Coronary artery (tissue), 2 donors: ENCODE data around the gene GPR87.

ENCODE experiments used
- DNase-seq: peaks from one replicate; pipeline ENCODE4 v3.0.0-alpha.2; 2017; ENCODE audit warnings: low spot score
- H3K27ac ChIP-seq, 2 donors: fragments of 200-600 bp; sonication (generic); one replicate each; pipeline ENCODE4 v1.5.1; 2016 to 2019
- H3K4me3 ChIP-seq: fragments of 200-600 bp; sonication (generic); 2 replicates; pipeline ENCODE4 v1.5.1; 2016; ENCODE audit warnings: mild to moderate bottlenecking, moderate library complexity
- TF ChIP-seq, protein P1 (sequence below): fragments of 200-600 bp; sonication (generic); IDR thresholded peaks from one replicate; pipeline ENCODE4 v1.5.1; 2019; ENCODE audit warnings: antibody characterized with exemption

Gene GPR87

DNA sequence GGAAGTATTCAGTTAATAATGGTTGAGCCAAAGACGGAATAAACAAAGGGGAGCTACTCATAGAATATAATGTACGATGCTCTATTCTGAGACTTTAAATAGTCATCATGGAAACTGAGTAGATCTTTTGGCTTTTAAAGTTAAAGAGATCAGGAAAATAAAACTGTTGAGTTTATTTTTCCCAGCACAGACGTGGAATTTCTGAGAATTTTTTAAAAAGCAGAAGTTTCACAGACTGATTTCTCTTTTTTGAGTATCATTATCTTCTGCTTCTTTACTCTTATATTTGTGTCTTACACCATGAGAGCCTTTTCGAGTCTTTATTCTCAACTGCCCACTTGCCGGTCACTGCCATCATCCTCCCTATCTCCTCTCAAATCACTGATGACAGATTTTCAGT, 51.5 kb downstream of the GPR87 start:
- TF ChIP-seq, protein P1, sequence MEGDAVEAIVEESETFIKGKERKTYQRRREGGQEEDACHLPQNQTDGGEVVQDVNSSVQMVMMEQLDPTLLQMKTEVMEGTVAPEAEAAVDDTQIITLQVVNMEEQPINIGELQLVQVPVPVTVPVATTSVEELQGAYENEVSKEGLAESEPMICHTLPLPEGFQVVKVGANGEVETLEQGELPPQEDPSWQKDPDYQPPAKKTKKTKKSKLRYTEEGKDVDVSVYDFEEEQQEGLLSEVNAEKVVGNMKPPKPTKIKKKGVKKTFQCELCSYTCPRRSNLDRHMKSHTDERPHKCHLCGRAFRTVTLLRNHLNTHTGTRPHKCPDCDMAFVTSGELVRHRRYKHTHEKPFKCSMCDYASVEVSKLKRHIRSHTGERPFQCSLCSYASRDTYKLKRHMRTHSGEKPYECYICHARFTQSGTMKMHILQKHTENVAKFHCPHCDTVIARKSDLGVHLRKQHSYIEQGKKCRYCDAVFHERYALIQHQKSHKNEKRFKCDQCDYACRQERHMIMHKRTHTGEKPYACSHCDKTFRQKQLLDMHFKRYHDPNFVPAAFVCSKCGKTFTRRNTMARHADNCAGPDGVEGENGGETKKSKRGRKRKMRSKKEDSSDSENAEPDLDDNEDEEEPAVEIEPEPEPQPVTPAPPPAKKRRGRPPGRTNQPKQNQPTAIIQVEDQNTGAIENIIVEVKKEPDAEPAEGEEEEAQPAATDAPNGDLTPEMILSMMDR: no peak
- peak overlapping the region in 1 of 2 donors; percentile 47 for H3K27ac ChIP-seq
- H3K4me3 ChIP-seq: no peak overlapping the region
- DNase-seq: no peak

DNA sequence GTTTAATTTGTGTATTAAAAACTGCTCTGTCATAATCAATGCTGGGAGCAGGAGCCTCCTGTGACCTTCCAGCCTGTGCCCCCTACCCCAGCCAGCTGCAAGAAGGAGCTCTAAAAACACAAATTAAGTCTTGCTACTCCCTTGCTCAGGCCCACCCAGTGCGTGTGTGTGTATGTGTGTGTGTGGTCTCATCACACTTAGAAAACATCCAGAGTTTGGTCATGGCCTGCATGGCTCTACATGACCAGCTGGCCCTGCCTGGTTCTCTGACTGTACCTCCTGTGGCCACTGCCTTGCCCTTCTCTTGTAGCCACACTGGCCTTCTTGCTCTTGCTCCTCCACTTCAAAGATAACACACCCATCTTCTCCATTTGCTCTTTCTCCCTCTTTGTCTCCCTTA, 52.0 kb downstream of the GPR87 start:
- H3K4me3 ChIP-seq: no peak overlapping the region
- TF ChIP-seq, protein P1: no peak
- H3K27ac ChIP-seq: peak overlapping the region in 1 of 2 donors; percentile 40
- DNase-seq: no peak

DNA sequence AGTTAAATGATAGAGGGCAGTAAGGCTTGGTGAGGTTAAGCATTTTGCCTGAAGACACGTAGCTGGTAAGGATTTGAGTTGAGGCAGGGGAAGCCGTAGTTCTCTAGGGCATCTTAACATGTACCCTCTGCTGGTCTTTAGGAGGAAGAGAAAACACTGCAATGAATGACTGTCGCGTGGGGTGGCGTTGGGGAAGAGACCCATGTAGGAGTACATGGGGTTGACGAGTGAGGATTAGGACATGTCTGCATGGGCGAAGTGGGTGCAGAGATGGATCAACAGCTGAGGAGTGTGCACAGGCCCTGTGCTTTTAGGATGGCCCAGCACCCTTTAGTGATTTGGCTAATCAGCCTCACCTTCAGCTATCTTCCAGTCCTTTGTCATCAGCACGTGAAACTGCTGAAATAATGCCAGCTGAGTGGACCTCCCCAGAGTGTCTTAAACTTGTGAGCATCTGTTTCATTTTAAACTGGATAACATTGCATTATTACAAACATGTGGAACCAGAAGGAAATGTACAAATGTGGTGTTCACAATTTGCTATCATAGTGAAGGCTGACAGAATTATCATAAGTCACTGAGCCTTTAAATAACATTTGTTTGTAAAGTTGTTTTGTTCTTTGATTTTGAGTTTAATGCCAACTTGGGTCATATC, 53.6 kb downstream of the GPR87 start:
- no peak overlapping the region for H3K27ac ChIP-seq
- no peak for DNase-seq
- H3K4me3 ChIP-seq: no peak overlapping the region
- TF ChIP-seq, protein P1: no peak

DNA sequence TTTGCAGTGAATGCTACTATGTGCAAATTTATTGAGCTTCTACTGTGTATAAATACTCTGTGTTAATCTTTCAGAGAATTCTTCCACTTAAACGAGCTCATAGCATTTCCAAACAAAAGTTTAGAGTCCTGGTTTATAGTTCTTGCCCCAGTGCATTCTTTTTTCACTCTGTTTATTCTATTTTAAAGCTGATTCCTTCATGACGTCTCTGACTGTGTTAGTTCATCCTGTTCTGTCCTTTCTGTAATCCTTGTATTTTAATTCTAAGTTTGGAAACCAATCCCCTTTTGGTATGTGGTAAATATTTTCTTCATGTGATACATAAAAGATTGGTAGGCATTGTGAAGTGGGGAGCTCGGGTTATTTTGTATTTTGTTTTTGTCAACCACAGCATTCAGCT, 57.0 kb downstream of the GPR87 start:
- no peak for DNase-seq
- H3K27ac ChIP-seq: no peak overlapping the region
- TF ChIP-seq, protein P1: no peak
- H3K4me3 ChIP-seq: no peak overlapping the region

DNA sequence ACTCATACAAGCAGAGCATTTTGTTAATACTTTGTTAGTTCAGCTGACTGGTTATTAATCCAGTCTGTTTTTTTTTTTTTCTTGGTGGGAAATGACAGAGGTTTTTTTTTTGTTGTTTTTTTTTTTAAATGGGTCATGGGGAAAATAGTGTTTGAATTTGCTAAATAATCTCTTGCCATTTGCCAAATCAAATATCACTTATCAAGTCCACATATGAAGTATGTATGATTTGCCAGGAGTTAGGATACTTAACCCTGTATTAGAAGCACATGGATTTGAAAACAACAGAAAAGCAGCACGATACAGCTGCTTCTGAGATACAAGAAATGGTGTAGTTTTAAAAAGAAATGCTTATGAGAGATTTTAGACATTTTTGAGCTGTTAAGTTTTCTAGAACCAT, 59.9 kb downstream of the GPR87 start:
- no peak overlapping the region for H3K27ac ChIP-seq
- TF ChIP-seq, protein P1: no peak
- no peak overlapping the region for H3K4me3 ChIP-seq
- DNase-seq: no peak

DNA sequence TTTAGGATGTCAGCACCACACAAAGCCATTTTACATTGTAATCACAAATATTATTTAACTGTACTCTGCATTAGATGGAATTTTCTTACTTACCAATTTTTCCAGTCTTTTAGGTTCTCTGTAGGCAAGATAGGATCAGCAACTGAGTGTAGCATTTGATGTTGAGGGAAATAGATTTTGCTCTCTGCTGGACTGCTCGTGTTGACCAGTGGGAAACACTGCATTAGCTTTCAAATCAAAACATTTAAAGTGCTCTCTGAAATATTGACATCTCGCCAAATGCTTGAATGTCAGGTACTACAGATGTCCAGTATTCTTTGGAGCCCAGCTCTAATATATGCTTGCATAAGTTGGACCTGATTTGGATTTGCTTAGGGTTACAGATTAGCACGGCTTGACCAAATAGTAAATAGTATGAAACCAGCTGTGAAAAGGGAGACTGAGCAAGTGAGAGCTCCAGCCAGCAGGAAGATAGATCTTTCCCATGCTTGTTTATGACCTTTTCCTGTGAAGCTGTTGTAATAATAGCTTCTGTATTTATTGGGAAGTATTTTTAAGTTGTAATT, 67.8 kb downstream of the GPR87 start:
- TF ChIP-seq, protein P1: no peak
- H3K27ac ChIP-seq: no peak overlapping the region
- DNase-seq: no peak
- H3K4me3 ChIP-seq: no peak overlapping the region
